Measurements from ENCODE around the gene NUP214.

DNA sequence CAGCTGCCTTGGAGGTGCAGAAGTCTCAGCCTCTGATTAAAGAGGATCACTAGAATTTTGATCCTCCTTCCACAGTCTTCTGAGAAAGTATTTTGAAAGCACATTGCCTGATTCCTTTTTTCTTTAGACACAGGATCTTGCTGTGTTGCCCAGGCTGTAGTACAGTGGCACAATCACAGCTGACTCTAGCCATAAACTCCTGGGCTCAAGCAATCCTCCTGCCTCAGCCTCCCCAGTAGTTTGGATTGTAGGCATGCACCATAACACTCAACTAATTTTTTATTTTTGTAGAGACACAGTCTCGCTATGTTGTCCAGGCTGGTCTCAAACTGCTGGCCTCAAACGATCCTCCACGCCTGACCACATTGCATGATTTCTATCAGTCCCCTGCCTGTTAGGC, 76.5 kb downstream of the NUP214 start:
- TF ChIP-seq, protein P1, sequence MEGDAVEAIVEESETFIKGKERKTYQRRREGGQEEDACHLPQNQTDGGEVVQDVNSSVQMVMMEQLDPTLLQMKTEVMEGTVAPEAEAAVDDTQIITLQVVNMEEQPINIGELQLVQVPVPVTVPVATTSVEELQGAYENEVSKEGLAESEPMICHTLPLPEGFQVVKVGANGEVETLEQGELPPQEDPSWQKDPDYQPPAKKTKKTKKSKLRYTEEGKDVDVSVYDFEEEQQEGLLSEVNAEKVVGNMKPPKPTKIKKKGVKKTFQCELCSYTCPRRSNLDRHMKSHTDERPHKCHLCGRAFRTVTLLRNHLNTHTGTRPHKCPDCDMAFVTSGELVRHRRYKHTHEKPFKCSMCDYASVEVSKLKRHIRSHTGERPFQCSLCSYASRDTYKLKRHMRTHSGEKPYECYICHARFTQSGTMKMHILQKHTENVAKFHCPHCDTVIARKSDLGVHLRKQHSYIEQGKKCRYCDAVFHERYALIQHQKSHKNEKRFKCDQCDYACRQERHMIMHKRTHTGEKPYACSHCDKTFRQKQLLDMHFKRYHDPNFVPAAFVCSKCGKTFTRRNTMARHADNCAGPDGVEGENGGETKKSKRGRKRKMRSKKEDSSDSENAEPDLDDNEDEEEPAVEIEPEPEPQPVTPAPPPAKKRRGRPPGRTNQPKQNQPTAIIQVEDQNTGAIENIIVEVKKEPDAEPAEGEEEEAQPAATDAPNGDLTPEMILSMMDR (IDR thresholded peaks at IDR 0.05): no peak
- TF ChIP-seq POLR2AphosphoS5 (IDR thresholded peaks at IDR 0.05; ENCODE audit: insufficient read depth in 1 of 2, low read depth in 1 of 2): no peak
- TF ChIP-seq POLR2A (IDR thresholded peaks at IDR 0.05): no peak

Measured in vagina (tissue), 2 donors.